Measurements from ENCODE around the gene KRT4.
"Not testable (repeated sequence)": the region's sequence is repeated elsewhere in the genome, so short reads cannot be mapped to it uniquely, and the experiment has no call there.

KRT4 gene

GRCh38 chr12:52806821-52807543 is 6.9 kb downstream of the KRT4 start:
- no peak for DNase-seq

- DNase-seq = no peak
These were observed 7.6 kb downstream of the KRT4 start for GRCh38 chr12:52806169-52806811.

GRCh38 chr12:52805739-52806138 is 8.2 kb downstream of the KRT4 start:
- DNase-seq = no peak

DNA sequence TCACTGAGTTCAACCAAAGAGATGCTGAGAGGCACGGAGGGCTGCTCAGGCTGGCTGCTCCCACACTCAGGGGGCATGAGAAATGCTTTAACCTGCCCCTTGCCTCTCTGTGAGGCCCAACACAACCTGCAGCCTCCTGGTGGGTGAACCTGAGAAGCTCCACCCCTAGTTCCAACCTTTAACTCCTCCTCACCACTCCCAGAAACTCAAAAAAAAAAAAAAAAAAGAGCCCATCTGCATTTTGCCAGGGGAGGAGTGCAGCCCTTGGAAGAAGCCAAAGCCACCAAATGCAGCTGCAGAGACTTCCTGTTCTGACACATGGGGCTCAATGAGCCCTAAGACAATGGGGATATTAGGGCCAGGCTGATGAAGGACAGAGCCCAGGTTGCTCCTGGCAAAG is 8.9 kb downstream of the KRT4 start:
- no peak for DNase-seq

GRCh38 chr12:52802442-52802841 is 11.5 kb downstream of the KRT4 start:
- no peak for DNase-seq

DNA sequence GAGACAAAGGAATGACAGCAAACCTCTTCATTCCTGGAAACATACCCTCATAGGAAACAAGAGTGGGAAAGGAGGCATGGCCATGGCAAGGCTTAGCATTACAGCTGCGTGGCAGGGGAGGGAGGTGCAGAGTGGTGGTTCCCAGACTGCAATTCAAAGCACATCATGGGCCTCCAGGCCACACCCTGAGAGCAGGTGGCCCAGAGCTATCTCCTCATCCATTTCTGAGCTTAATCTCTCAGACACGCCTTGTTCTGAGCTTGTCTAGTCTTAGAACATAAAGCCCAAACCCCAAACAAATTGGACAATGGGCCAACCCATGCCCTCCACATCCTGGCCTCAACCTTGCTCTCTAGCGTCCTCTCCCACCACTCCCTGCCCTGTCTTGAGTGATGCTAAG is 12.1 kb downstream of the KRT4 start:
- no peak for DNase-seq

GRCh38 chr12:52800259-52800917 is 13.5 kb downstream of the KRT4 start:
- no peak for DNase-seq

DNA sequence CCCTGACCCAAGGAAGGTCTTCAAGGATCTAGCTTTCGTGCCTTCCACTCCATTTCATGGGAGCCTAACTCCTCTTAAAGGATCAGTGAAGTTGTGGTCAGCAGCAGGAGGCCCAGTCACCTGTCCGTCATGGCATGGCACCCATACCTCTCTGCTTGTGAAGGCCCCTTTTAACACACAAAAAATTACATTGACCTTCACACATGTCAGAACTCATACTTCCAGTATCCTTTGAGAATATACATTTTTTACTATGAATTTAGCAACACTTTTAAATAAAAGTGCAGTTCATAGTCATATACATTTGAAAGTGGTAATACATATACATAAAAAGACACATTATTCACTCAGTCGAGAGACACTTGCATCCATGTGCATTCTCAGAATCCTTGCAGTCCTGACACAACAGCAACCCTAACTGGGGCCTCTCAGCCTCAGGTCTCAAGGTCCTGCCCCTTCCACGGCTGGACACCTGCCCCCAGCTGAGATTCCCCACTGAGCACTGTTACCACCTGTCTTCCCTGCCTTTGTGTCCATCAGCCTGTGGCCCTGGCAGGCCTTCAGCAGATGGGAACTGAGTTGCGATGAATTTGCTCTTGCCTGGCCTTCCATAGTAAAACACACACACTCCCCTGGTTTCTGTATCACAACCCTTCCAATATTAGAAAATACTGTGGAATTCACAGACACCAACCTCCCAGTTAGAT is 14.3 kb downstream of the KRT4 start:
- DNase-seq = no peak

- no peak for DNase-seq
These were observed 15.0 kb downstream of the KRT4 start for GRCh38 chr12:52798671-52799504.

DNA sequence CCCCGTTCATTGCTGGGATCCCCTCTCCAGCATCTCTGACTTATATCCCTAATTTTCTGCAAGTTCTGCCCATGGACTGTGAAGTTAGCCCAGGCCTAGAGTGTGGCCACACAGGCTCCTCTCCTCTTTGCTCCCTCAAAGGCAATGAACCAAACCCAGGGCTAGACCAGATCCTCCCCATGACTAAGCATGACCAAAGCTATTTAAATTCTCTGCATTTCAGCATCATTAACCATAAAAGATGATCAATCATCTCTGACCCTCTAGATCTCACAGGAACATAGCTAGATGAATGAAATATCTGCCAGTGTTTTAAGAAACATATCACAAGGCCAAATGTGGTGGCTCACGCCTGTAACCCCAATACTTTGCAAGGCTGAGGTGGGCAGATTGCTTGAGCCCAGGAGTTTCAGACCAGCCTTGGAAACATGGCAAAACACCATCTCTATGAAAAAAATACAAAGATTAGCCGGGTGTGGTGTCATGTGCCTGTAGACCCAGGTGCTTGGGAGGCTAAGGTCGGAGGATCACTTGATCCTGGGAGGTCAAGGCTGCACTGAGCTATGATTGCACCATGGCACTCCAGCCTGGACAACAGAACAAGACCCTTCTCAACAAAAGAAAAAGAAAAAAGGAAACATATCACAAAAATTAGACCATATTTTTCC is 15.8 kb downstream of the KRT4 start:
- DNase-seq = no peak

DNA sequence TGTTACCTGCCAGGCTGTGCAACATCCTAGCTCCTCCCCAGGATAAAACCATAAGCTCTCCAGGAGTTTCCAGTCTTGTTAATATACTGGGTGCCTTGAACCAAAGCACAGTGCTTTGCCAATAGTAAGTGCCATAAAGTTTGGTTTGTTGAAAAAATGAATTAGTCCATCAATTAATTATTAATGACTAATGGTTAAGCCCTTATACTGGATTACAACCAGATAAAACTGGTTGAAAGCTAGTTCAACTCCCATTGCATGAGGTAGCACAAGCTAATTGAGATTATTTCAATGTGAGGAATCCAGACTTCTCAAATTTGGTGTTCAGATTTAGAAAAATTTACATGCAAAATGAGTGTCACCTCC is 16.4 kb downstream of the KRT4 start:
- no peak for DNase-seq

GRCh38 chr12:52796839-52797528 is 16.9 kb downstream of the KRT4 start:
- DNase-seq = no peak

DNA sequence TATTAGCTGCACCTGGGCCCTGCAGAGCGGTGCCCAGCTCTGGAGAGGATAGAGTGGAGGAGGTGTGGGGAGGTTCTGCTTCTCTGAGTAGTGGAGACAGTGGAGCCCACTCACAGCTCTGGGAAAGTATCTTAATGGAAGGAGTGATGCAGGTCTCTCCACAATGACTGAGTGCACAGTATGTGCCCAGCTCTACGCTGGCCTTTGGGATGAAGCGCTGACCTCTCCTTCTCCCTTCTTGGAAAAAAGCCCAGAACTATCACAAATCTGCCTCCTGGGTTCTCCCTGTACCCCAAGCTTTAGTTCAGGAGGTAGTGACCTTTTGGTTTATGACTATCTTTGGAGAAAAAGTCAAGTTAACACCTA is 17.5 kb downstream of the KRT4 start:
- no peak for DNase-seq

GRCh38 chr12:52795694-52796428 is 18.1 kb downstream of the KRT4 start, which contains the start of gene KRT3:
TSS of gene KRT3 (minus strand) at chr12:52796117. CDS start at chr12:52796042, 75 bp downstream.
- no peak for DNase-seq

DNA sequence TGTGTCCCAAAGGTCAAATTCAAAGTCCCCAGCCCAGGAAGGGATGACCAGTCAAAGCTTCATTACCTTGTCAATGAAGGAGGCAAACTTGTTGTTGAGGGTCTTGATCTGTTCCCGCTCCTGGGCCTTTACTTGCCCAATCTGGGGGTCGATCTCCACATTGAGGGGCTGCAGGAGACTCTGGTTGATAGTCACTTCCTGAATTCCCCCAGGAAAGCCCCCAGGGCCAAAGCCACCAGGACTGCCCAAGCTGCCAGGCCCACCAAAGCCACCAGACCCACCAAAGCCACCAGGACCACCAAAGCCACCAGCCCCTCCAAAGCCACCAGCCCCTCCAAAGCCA is 18.6 kb downstream of the KRT4 start:
- not testable (repeated sequence) for DNase-seq

DNA sequence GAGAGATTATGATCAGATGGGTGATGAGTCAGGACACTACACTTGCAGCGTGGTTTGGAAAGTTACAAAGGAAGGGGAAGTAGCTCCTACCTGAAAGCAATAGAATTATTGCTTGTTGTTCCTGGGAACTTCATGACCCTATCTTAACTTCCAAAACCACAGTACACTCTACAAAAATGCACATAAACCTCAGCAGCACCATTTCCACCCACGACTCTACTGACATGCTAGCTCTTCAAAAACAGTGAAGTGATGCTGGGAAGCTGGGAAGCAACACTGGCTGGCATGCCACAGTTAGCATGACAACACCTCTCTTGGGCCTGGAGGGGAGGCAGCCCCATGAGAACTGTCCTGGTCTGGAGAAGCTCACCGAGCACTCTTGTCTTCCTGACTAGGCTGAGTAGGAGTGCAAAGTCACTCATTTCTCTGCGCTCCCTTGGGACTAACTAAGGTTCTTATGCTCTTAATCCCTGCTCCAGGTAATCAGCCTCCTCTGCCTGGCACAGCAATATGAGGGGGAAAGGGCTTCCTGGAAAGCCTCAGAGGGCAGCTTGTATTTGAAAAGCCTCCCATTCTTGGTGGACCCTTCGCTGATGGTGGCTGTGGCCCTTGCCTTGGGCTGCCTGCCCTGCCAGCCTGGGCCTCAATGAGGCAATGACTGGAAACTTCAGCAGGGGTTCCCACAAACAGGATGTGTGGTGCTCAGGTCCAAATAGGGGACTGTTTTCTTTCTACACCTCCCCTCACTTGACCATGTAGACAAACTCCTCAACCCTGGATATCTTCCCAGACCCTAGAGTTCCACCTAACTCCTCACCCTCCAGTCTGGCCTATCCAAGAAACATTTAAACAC is 19.2 kb downstream of the KRT4 start:
- no peak for DNase-seq

DNA sequence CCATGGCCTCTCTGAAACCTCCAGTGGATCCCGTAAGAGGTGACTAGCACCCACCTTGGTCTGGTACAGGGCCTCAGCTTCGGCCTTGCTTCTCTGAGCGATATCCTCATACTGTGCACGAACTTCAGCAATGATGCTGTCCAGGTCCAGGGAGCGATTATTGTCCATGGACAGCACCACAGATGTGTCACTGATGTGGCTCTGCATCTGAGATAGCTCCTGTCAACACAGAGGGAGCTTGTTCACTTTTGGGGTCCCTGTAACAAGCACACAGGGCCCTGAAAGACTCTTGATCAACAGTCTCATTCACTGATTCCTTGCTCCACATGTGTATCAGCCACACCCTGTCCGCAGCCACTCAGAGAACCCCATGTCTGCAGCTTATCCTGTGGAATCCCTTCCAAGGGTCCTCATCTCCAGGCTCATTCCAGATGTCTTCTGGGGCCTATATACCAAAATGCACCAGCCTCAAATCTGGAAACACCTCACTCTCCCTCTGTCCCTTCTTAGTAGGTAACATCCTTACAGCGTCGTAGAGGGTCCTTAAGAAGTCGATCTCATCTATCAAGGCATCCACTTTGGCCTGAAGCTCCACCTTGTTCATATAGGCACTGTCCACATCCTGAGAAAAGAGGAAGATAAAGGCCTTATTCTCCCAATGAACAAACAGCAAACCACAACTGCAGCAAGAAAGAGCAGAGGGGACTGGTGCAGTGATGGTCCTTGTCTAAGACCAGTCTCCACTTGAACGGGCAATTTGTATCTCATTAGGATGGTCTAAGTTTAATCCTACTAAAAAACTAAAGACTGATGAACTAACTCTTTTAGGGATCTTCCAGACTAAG is 21.5 kb downstream of the KRT4 start:
- DNase-seq = no peak

- DNase-seq = no peak
These were observed 22.4 kb downstream of the KRT4 start for GRCh38 chr12:52791271-52792184.
